ENCODE data around the gene DEGS1. TPM values are rescaled to one million over a fixed set of nuclear protein-coding genes. Genes with fewer than 3 reads are reported as not detected.

DEGS1 gene
- total and polyA plus RNA-seq, 2 donors = 44.1 to 64.1 TPM

GRCh38 chr1:224185208-224185607 is 2.2 kb downstream of the DEGS1 start:
- H3K4me1 ChIP-seq (ENCODE audit: control insufficient read depth in 2 of 2, insufficient read depth in 2 of 2, low read length in 2 of 2) = peaks cover 18 to 30% of the 10 kb centered on the region in 2 donors
- no peak overlapping the region for H3K4me3 ChIP-seq (ENCODE audit: low read length in 2 of 2)

GRCh38 chr1:224188286-224188685 is 5.2 kb downstream of the DEGS1 start:
- Histone ChIP-seq H3K4me3 (ENCODE audit: low read length in 2 of 2) (no peak overlapping the region), H3K27me3 (ENCODE audit: control insufficient read depth in 2 of 2, insufficient read depth in 1 of 2, low read length in 1 of 2) (no peaks in the 10 kb centered on the region), H3K9me3 (ENCODE audit: control insufficient read depth in 2 of 2, insufficient read depth in 1 of 2, low read length in 1 of 2) (no peaks in the 10 kb centered on the region), H3K4me1 (ENCODE audit: control insufficient read depth in 2 of 2, insufficient read depth in 2 of 2, low read length in 2 of 2) (peaks cover 9 to 13% of the 10 kb centered on the region in 2 donors), H3K36me3 (ENCODE audit: control insufficient read depth in 2 of 2, insufficient read depth in 2 of 2, low read length in 1 of 2) (peaks cover under 1 to 34% of the 10 kb centered on the region in 2 donors), H3K27ac (ENCODE audit: low read depth in 1 of 2, low read length in 1 of 2) (no peak overlapping the region)
- 95% methylated on average over 2 of the region's 2 CpGs for WGBS
- no peak for DNase-seq (ENCODE audit: low read depth in 6 of 9, low spot score in 9 of 9)

More at GRCh38 chr1:224185208-224185607, 2.2 kb downstream of the DEGS1 start:
- H3K9me3 ChIP-seq (ENCODE audit: control insufficient read depth in 2 of 2, insufficient read depth in 1 of 2, low read length in 1 of 2) = no peaks in the 10 kb centered on the region
- no peaks in the 10 kb centered on the region for H3K27me3 ChIP-seq (ENCODE audit: control insufficient read depth in 2 of 2, insufficient read depth in 1 of 2, low read length in 1 of 2)
- DNase-seq (ENCODE audit: low read depth in 6 of 9, low spot score in 9 of 9) = no peak
- WGBS = 93% methylated on average over 8 of the region's 8 CpGs
- H3K36me3 ChIP-seq (ENCODE audit: control insufficient read depth in 2 of 2, insufficient read depth in 2 of 2, low read length in 1 of 2) = peaks cover 0 to 10% of the 10 kb centered on the region in 2 donors
- no peak overlapping the region for H3K27ac ChIP-seq (ENCODE audit: low read depth in 1 of 2, low read length in 1 of 2)

- Histone ChIP-seq H3K4me3 (ENCODE audit: low read length in 2 of 2) (no peak overlapping the region), H3K9me3 (ENCODE audit: control insufficient read depth in 2 of 2, insufficient read depth in 1 of 2, low read length in 1 of 2) (no peaks in the 10 kb centered on the region), H3K36me3 (ENCODE audit: control insufficient read depth in 2 of 2, insufficient read depth in 2 of 2, low read length in 1 of 2) (peaks cover 3 to 38% of the 10 kb centered on the region in 2 donors), H3K4me1 (ENCODE audit: control insufficient read depth in 2 of 2, insufficient read depth in 2 of 2, low read length in 2 of 2) (peaks cover under 1 to 5% of the 10 kb centered on the region in 2 donors), H3K27ac (ENCODE audit: low read depth in 1 of 2, low read length in 1 of 2) (no peak overlapping the region), H3K27me3 (ENCODE audit: control insufficient read depth in 2 of 2, insufficient read depth in 1 of 2, low read length in 1 of 2) (no peaks in the 10 kb centered on the region)
- WGBS = 99% methylated on average over 7 of the region's 7 CpGs
- no peak for DNase-seq (ENCODE audit: low read depth in 6 of 9, low spot score in 9 of 9)
Observed at GRCh38 chr1:224189561-224189960, 6.5 kb downstream of the DEGS1 start.

- H3K27ac ChIP-seq (ENCODE audit: low read depth in 1 of 2, low read length in 1 of 2) = no peak overlapping the region
- H3K4me1 ChIP-seq (ENCODE audit: control insufficient read depth in 2 of 2, insufficient read depth in 2 of 2, low read length in 2 of 2) = no peaks in the 10 kb centered on the region
- no peaks in the 10 kb centered on the region for H3K27me3 ChIP-seq (ENCODE audit: control insufficient read depth in 2 of 2, insufficient read depth in 1 of 2, low read length in 1 of 2)
- no peak overlapping the region for H3K4me3 ChIP-seq (ENCODE audit: low read length in 2 of 2)
- no peaks in the 10 kb centered on the region for H3K9me3 ChIP-seq (ENCODE audit: control insufficient read depth in 2 of 2, insufficient read depth in 1 of 2, low read length in 1 of 2)
- peaks cover 3 to 40% of the 10 kb centered on the region in 2 donors for H3K36me3 ChIP-seq (ENCODE audit: control insufficient read depth in 2 of 2, insufficient read depth in 2 of 2, low read length in 1 of 2)
- WGBS = 93% methylated on average over 5 of the region's 5 CpGs
- DNase-seq (ENCODE audit: low read depth in 6 of 9, low spot score in 9 of 9) = no peak
Observed at GRCh38 chr1:224192082-224192788, 9.2 kb downstream of the DEGS1 start.

- H3K36me3 ChIP-seq (ENCODE audit: control insufficient read depth in 2 of 2, insufficient read depth in 2 of 2, low read length in 1 of 2) = peaks cover 3 to 37% of the 10 kb centered on the region in 2 donors
- DNase-seq (ENCODE audit: low read depth in 6 of 9, low spot score in 9 of 9) = no peak
- no peak overlapping the region for H3K4me3 ChIP-seq (ENCODE audit: low read length in 2 of 2)
- H3K9me3 ChIP-seq (ENCODE audit: control insufficient read depth in 2 of 2, insufficient read depth in 1 of 2, low read length in 1 of 2) = no peaks in the 10 kb centered on the region
- 98% methylated on average over 8 of the region's 8 CpGs for WGBS
- no peaks in the 10 kb centered on the region for H3K4me1 ChIP-seq (ENCODE audit: control insufficient read depth in 2 of 2, insufficient read depth in 2 of 2, low read length in 2 of 2)
- H3K27ac ChIP-seq (ENCODE audit: low read depth in 1 of 2, low read length in 1 of 2) = peak overlapping the region in 1 of 2 donors; percentile 9
- no peaks in the 10 kb centered on the region for H3K27me3 ChIP-seq (ENCODE audit: control insufficient read depth in 2 of 2, insufficient read depth in 1 of 2, low read length in 1 of 2)
Observed at GRCh38 chr1:224193319-224193966, 10.4 kb downstream of the DEGS1 start.

DNA sequence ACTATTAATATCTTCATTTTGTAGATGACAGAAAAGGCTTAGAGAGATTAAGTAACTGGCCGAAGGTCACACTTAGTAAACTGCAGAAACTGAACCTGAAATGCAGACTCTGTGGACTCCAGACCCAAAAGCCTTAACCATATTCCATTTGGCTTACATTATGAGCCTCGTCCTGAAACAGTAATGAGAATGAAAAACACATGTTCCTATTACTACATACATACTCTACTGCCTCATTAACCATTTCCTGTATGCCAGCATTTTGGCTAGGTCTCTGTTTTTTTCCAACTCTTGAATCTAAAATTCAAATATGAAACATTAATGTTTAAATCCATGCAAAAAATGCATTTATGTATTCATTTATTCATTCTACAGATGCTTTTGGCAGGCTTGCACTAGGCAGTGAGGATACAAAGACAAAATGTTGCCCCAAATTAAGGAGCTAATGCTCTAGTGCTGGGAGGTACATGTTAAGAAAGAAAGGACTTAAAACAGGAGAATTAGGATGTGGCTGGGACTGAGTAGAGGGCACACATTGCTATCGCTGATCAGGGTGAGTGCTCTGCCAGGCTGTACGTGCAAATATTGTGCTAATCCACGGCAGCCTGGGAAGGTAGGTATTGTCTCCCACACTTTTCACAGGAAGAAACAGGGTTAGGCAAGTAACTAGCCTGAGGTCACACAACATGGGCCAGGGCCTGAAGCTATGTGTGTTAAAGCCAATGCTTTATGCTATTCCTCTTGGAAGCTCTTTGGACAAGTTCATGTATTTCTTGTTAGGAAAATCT is 14.0 kb downstream of the DEGS1 start:
- 93% methylated on average over 5 of the region's 5 CpGs for WGBS

GRCh38 chr1:224198572-224198971 is 15.5 kb downstream of the DEGS1 start:
- 96% methylated on average over 4 of the region's 4 CpGs for WGBS
- DNase-seq (ENCODE audit: low read depth in 6 of 9, low spot score in 9 of 9) = no peak
- H3K4me1 ChIP-seq (ENCODE audit: control insufficient read depth in 2 of 2, insufficient read depth in 2 of 2, low read length in 2 of 2) = peaks cover 0 to 5% of the 10 kb centered on the region in 2 donors
- peaks cover 0 to 4% of the 10 kb centered on the region in 2 donors for H3K36me3 ChIP-seq (ENCODE audit: control insufficient read depth in 2 of 2, insufficient read depth in 2 of 2, low read length in 1 of 2)
- no peak overlapping the region for H3K27ac ChIP-seq (ENCODE audit: low read depth in 1 of 2, low read length in 1 of 2)
- no peak overlapping the region for H3K4me3 ChIP-seq (ENCODE audit: low read length in 2 of 2)
- no peaks in the 10 kb centered on the region for H3K27me3 ChIP-seq (ENCODE audit: control insufficient read depth in 2 of 2, insufficient read depth in 1 of 2, low read length in 1 of 2)
- H3K9me3 ChIP-seq (ENCODE audit: control insufficient read depth in 2 of 2, insufficient read depth in 1 of 2, low read length in 1 of 2) = no peaks in the 10 kb centered on the region

More for the DNA sequence above, 14.0 kb downstream of the DEGS1 start:
- Histone ChIP-seq H3K27me3 (ENCODE audit: control insufficient read depth in 2 of 2, insufficient read depth in 1 of 2, low read length in 1 of 2) (no peaks in the 10 kb centered on the region), H3K9me3 (ENCODE audit: control insufficient read depth in 2 of 2, insufficient read depth in 1 of 2, low read length in 1 of 2) (no peaks in the 10 kb centered on the region), H3K4me3 (ENCODE audit: low read length in 2 of 2) (no peak overlapping the region), H3K27ac (ENCODE audit: low read depth in 1 of 2, low read length in 1 of 2) (no peak overlapping the region), H3K4me1 (ENCODE audit: control insufficient read depth in 2 of 2, insufficient read depth in 2 of 2, low read length in 2 of 2) (no peaks in the 10 kb centered on the region), H3K36me3 (ENCODE audit: control insufficient read depth in 2 of 2, insufficient read depth in 2 of 2, low read length in 1 of 2) (peaks cover 3 to 18% of the 10 kb centered on the region in 2 donors)
- no peak for DNase-seq (ENCODE audit: low read depth in 6 of 9, low spot score in 9 of 9)

- WGBS = 97% methylated on average over 2 of the region's 2 CpGs
- Histone ChIP-seq H3K36me3 (ENCODE audit: control insufficient read depth in 2 of 2, insufficient read depth in 2 of 2, low read length in 1 of 2) (peaks cover 0 to 3% of the 10 kb centered on the region in 2 donors), H3K9me3 (ENCODE audit: control insufficient read depth in 2 of 2, insufficient read depth in 1 of 2, low read length in 1 of 2) (no peaks in the 10 kb centered on the region), H3K27me3 (ENCODE audit: control insufficient read depth in 2 of 2, insufficient read depth in 1 of 2, low read length in 1 of 2) (no peaks in the 10 kb centered on the region), H3K4me3 (ENCODE audit: low read length in 2 of 2) (no peak overlapping the region), H3K4me1 (ENCODE audit: control insufficient read depth in 2 of 2, insufficient read depth in 2 of 2, low read length in 2 of 2) (peaks cover 2 to 9% of the 10 kb centered on the region in 2 donors), H3K27ac (ENCODE audit: low read depth in 1 of 2, low read length in 1 of 2) (no peak overlapping the region)
- DNase-seq (ENCODE audit: low read depth in 6 of 9, low spot score in 9 of 9) = no peak
Observed at GRCh38 chr1:224199679-224200078, 16.6 kb downstream of the DEGS1 start.

GRCh38 chr1:224201383-224201782 is 18.3 kb downstream of the DEGS1 start:
- 98% methylated on average over 5 of the region's 5 CpGs for WGBS
- Histone ChIP-seq H3K9me3 (ENCODE audit: control insufficient read depth in 2 of 2, insufficient read depth in 1 of 2, low read length in 1 of 2) (no peaks in the 10 kb centered on the region), H3K27ac (ENCODE audit: low read depth in 1 of 2, low read length in 1 of 2) (no peak overlapping the region), H3K27me3 (ENCODE audit: control insufficient read depth in 2 of 2, insufficient read depth in 1 of 2, low read length in 1 of 2) (no peaks in the 10 kb centered on the region), H3K4me3 (ENCODE audit: low read length in 2 of 2) (no peak overlapping the region), H3K4me1 (ENCODE audit: control insufficient read depth in 2 of 2, insufficient read depth in 2 of 2, low read length in 2 of 2) (peaks cover 5 to 19% of the 10 kb centered on the region in 2 donors), H3K36me3 (ENCODE audit: control insufficient read depth in 2 of 2, insufficient read depth in 2 of 2, low read length in 1 of 2) (peaks cover 0 to 3% of the 10 kb centered on the region in 2 donors)
- DNase-seq (ENCODE audit: low read depth in 6 of 9, low spot score in 9 of 9) = no peak

Measured in thymus (tissue), 11 donors.